Pancreas (tissue), 10 donors: ENCODE measurements around the gene DENND6B. TPM values are rescaled to one million over a fixed set of nuclear protein-coding genes. Genes with fewer than 3 reads are reported as not detected.
A peak's percentile ranks its signal among the peaks of the same experiment; 100 is the strongest.
"Not testable (repeated sequence)": the region's sequence is repeated elsewhere in the genome, so short reads cannot be mapped to it uniquely, and the experiment has no call there.

Experiments
- ATAC-seq, 4 donors: fragments of 200-7000 bp; cut with Tn5 transposase; one replicate each; pipeline versions ENCODE4 v1.8.0 to v1.9.1; 2020; ENCODE audit warnings: mild to moderate bottlenecking in 4 of 4, moderate library complexity in 4 of 4
- DNase-seq, 6 donors: peaks; one replicate each; pipeline ENCODE4 v3.0.0-alpha.2; 2020
- FAIRE-seq: peaks from 2 replicates; lab custom pipeline; 2012; peaks lifted over from hg19 to GRCh38; lab: Jason Lieb, UNC
- H3K27ac ChIP-seq, 4 donors: fragments of 200-600 bp; sonication (generic); 1 replicate in 3 of 4; 2 replicates in 1 of 4; pipeline versions ENCODE4 v1.5.0 to v1.8.0; 2020
- H3K27me3 ChIP-seq, 4 donors: fragments of 200-600 bp; one replicate each; pipeline ENCODE4 v1.8.0; 2021
- H3K36me3 ChIP-seq, 3 donors: fragments of 200-600 bp; sonication (generic) in 1 of 3; one replicate each; pipeline versions ENCODE4 v1.5.0 to v1.8.0; 2020 to 2021
- H3K4me1 ChIP-seq, 3 donors: fragments of 200-600 bp; one replicate each; pipeline ENCODE4 v1.8.0; 2021
- H3K4me3 ChIP-seq, 4 donors: fragments of 200-600 bp; sonication (generic) in 2 of 4; one replicate each; pipeline versions ENCODE4 v1.5.0 to v1.8.0; 2020 to 2021
- H3K9me3 ChIP-seq, 4 donors: fragments of 200-600 bp; one replicate each; pipeline ENCODE4 v1.8.0; 2021
- WGBS, 2 donors: extraction: QIAGEN DNeasy Blood & Tissue Kit; methylation state at CpG; one replicate each; pipeline ENCODE4 v1.1.7; 2013; 5-methylcytosine and 5-hydroxymethylcytosine counted together
- intact Hi-C, 3 donors: fragments of 100-400 bp; cut with DNase I; formaldehyde crosslinking; loops; one replicate each; pipeline versions ENCODE4 v1.11.1 to v1.14.2; 2022
- polyA plus RNA-seq, 2 donors: library from polyadenylated mRNA; stranded (reverse); fragments of 200-250 nt; gene quantifications; one replicate each; pipeline ENCODE4 v1.2.3, GENCODE V29; 2013
- total RNA-seq, 6 donors: library from RNA; stranded (reverse); fragmentation: NEBNext Ultra II Directional in 4 of 6; extraction: Animal tissue kit (Norgen Biotek cat#: 25700) in 4 of 6; gene quantifications; one replicate each; pipeline versions ENCODE4 v1.2.1 to v1.2.4, GENCODE V29; 2021 to 2023
- TF ChIP-seq, protein P1 (sequence below), 4 donors: fragments of 200-600 bp; sonication (generic) in 3 of 4; IDR thresholded peaks; one replicate each; pipeline versions ENCODE4 v1.5.0 to v1.8.0; 2021; ENCODE audit warnings: antibody characterized with exemption in 4 of 4
- donor health status: healthy with polysubstance abuse.
- donor health status: DM: no; HTN: no; CAD: no; lungs with moderate emphysema.
- donor health status: DM: no; HTN: no; CAD: no.
- donor health status: control.
- donor health status: control.
- donor health status: Bipolar disorder and iron deficiency.
- donor health status: DM: yes; HTN: yes; CAD: no.
- donor health status: DM: no; HTN: no; CAD: no.
- donor health status: DM: no; HTN: no; CAD: no.
- donor health status: DM: yes; HTN: yes; CAD: no.

The DENND6B gene
- total and polyA plus RNA-seq, 8 donors, result 4.3 to 25.3 (median 6.2) TPM

DNA sequence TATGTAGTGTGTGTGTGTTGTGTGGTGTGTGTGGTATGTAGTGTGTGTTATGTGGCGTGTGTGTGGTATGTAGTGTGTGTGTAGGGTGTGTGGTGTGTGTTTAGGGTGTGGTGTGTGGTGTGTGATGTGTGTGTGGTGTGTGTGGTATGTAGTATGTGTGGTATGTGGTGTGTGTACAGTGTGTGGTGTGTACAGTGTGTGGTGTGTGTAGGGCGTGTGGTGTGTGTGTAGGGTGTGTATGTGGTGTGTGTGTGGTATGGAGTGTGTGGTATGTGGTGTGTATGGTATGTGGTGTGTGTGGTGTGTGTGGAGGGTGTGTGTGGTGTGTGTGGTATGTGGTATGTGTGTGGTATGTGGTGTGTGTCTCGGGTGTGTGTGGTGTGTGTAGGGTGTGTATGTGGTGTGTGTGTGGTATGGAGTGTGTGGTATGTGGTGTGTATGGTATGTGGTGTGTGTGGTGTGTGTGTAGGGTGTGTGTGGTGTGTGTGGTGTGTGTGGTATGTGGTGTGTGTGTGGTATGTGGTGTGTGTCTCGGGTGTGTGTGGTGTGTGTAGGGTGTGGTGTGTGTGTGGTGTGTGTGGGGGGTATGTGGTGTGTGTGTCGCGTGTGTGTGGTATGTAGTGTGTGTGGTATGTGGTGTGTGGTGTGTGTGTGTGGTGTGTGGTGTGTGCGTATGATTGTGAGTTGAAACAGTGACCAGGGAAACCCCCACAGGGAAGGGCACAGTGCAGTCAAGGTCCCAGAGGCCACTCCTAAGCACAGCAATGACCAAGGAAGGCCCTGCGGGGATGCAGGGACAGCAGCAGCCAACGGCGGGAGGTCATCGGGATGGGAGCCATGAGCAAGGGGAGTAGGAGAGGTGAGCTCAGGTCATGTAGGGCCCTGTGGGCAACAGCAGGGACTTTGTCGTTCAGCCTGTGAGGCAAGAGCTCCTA is 13.4 kb upstream of the DENND6B start:
- no peaks in the 10 kb centered on the region for H3K36me3 ChIP-seq
- H3K27ac ChIP-seq, result no peak overlapping the region
- DNase-seq (peak in 1 of 6 donors; percentile 37), ATAC-seq (no peak), FAIRE-seq (no peak)
- no peaks in the 10 kb centered on the region for H3K27me3 ChIP-seq
- H3K4me1 ChIP-seq, result no peaks in the 10 kb centered on the region
- 72 to 75% methylated on average over 12 of the region's 12 CpGs for WGBS, 2 donors
- intact Hi-C loops, result loop anchor here in 2 of 3 donors (5.0 kb wide), 3 partner anchors 63 to 88 kb away; partner anchors contain the start of gene HDAC10 (in 1 of the 2)
- TF ChIP-seq, protein P1, sequence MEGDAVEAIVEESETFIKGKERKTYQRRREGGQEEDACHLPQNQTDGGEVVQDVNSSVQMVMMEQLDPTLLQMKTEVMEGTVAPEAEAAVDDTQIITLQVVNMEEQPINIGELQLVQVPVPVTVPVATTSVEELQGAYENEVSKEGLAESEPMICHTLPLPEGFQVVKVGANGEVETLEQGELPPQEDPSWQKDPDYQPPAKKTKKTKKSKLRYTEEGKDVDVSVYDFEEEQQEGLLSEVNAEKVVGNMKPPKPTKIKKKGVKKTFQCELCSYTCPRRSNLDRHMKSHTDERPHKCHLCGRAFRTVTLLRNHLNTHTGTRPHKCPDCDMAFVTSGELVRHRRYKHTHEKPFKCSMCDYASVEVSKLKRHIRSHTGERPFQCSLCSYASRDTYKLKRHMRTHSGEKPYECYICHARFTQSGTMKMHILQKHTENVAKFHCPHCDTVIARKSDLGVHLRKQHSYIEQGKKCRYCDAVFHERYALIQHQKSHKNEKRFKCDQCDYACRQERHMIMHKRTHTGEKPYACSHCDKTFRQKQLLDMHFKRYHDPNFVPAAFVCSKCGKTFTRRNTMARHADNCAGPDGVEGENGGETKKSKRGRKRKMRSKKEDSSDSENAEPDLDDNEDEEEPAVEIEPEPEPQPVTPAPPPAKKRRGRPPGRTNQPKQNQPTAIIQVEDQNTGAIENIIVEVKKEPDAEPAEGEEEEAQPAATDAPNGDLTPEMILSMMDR (IDR thresholded peaks at IDR 0.05), result no peak
- H3K9me3 ChIP-seq, result no peaks in the 10 kb centered on the region
- no peak overlapping the region for H3K4me3 ChIP-seq

DNA sequence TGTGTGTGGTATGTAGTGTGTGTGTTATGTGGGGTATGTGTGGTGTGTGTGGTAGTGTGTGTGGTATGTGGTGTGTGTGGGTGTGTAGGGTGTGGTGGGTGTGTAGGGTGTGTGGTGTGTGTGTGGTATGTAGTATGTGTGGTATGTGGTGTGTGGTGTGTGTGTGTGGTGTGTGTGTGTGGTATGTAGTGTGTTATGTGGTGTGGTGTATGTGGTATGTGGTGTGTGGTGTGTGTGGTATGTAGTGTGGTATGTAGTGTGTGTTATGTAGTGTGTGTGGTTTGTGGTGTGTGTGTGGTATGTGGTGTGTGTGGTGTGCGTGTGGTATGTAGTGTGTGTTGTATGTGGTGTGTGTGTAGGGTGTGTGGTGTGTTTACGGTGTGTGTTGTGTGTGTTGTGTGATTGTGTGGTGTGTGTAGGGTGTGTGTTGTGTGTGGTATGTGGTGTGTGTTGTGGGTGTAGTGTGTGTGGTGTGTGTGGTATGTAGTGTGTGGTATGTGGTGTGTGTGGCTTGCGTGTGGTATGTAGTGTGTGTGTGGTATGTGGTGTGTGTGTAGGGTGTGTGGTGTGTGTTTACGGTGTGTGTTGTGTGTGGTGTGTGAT is 12.1 kb upstream of the DENND6B start:
- H3K4me1 ChIP-seq, result no peaks in the 10 kb centered on the region
- H3K27ac ChIP-seq, result no peak overlapping the region
- no peak overlapping the region for H3K4me3 ChIP-seq
- H3K36me3 ChIP-seq, result no peaks in the 10 kb centered on the region
- ATAC-seq, result no peak
- no peak for FAIRE-seq
- DNase-seq, result no peak
- H3K27me3 ChIP-seq, result no peaks in the 10 kb centered on the region
- intact Hi-C loops, result loop anchor here in 1 of 3 donors (5.0 kb wide), 1 partner anchor 82 kb away; no protein-coding TSS in a partner anchor
- no peaks in the 10 kb centered on the region for H3K9me3 ChIP-seq
- 92 to 94% methylated on average over 4 of the region's 4 CpGs for WGBS, 2 donors
- TF ChIP-seq, protein P1 (IDR thresholded peaks at IDR 0.05), result no peak

DNA sequence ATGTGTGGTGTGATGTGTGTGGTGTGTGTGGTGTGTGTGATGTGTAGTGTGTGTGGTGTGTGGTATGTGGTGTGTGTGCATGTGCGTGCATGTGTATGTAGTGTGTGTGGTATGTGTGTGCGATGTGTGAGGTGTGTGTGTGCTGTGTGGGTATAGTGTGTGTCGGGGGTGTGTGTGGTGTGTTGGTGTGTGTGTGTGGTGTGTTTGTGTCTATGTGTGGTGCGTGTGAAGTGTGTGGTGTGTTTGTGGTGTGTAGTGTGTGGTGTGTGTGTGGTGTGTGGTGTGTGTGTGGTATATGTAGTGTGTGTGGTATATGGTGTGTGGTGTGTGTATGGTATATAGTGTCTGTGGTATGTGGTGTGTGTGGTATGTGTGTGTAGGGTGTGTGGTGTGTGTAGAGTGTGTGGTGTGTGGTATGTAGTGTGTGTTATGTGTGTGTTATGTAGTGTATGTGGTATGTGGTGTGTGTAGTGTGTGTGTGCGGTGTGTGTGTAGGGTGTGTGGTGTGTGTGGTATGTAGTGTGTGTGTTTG is 11.3 kb upstream of the DENND6B start:
- no peaks in the 10 kb centered on the region for H3K27me3 ChIP-seq
- no peak overlapping the region for H3K4me3 ChIP-seq
- H3K4me1 ChIP-seq, result no peaks in the 10 kb centered on the region
- H3K27ac ChIP-seq, result no peak overlapping the region
- ATAC-seq (no peak), DNase-seq (no peak), FAIRE-seq (no peak)
- H3K9me3 ChIP-seq, result no peaks in the 10 kb centered on the region
- intact Hi-C loops, result loop anchor here in 1 of 3 donors (5.0 kb wide), 1 partner anchor 81 kb away; no protein-coding TSS in a partner anchor
- WGBS, 2 donors, result 88 to 92% methylated on average over 5 of the region's 5 CpGs
- no peaks in the 10 kb centered on the region for H3K36me3 ChIP-seq
- TF ChIP-seq, protein P1 (IDR thresholded peaks at IDR 0.05), result no peak

DNA sequence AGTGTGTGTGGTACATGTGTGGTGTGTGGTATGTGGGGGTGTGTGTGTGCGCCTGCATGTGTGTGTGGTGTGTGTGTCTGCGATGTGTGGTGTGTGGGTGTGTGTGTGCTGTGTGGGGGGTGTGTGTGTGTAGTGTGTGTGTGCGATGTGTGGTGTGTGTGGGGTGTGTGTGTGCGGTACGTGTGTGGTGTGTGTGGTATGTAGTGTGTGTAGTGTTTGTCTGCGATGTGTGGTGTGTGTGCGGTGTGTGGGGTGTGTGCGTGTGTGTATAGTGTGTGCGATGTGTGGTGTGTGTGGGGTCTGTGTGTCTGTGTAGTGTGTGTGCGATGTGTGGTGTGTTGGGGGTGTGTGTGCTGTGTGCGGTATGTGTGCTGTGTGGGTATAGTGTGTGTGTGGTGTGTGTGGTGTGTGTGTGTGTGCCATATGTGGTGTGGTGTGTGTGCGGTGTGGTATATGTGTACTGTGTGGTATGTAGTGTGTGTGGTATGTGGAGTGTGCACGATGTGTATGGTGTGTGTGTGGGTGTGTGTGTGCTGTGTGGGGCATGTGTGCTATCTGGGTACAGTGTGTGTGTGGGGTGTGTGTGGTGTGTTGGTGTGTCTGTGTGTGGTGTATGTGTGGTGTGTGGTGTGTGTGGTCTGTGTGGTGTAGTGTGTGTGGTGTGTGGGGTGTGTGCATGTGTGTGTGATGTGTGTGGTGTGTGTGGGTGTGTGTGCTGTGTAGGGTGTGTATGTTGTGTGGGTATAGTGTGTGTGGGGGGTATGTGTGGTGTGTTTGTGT is 10.6 kb upstream of the DENND6B start:
- 91 to 93% methylated on average over 13 of the region's 13 CpGs for WGBS, 2 donors

DNA sequence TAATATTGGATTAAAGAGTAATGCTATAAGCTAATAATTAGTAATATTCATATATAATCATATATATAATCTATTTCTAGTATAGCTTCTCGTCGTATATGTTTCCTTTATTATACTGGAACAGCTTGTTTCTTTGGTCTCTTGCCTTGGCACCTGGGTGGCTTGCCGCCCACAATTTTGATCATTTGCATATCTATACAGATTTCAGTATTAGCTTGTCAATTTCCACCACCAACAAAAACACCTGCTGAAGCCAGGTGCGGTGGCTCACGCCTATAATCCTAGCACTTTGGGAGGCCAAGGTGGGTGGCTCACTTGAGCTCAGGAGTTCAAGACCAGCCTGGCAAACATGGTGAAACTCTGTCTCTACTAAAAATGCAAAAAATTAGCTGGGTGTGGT is 7.6 kb upstream of the DENND6B start:
- intact Hi-C loops, result not testable (repeated sequence)

More for the DNA sequence above, 10.6 kb upstream of the DENND6B start:
- Histone ChIP-seq H3K27ac (no peak overlapping the region), H3K36me3 (no peaks in the 10 kb centered on the region), H3K4me3 (no peak overlapping the region), H3K9me3 (no peaks in the 10 kb centered on the region), H3K27me3 (no peaks in the 10 kb centered on the region), H3K4me1 (no peaks in the 10 kb centered on the region)
- TF ChIP-seq, protein P1 (IDR thresholded peaks at IDR 0.05), result no peak
- FAIRE-seq (no peak), ATAC-seq (no peak), DNase-seq (no peak)
- intact Hi-C loops, result loop anchor here in 1 of 3 donors (5.0 kb wide), 1 partner anchor 80 kb away; no protein-coding TSS in a partner anchor

More for the DNA sequence above, 7.6 kb upstream of the DENND6B start:
- DNase-seq, FAIRE-seq, ATAC-seq, H3K4me1 ChIP-seq, H3K4me3 ChIP-seq, H3K27me3 ChIP-seq, H3K9me3 ChIP-seq, H3K27ac ChIP-seq, H3K36me3 ChIP-seq: not testable (repeated sequence)
- 37 to 42% methylated on average over 5 of the region's 5 CpGs for WGBS, 2 donors
